HepG2 (cell line): ENCODE measurements around the gene SPPL3.

Experiments used
- AKNA ChIP-seq: sonication (generic); formaldehyde crosslinking; IDR thresholded peaks from 2 replicates; pipeline ENCODE4 v1.4.0; 2020; ENCODE audit warnings: missing genetic modification reagents, borderline replicate concordance
- CBFB ChIP-seq: sonication (generic); formaldehyde crosslinking; IDR thresholded peaks from 2 replicates; pipeline ENCODE4 v1.4.0; 2020; ENCODE audit warnings: missing genetic modification reagents
- DNMT3B ChIP-seq: conservative IDR thresholded peaks from 2 replicates; pipeline ENCODE4 v1.6.1; 2016; ENCODE audit warnings: missing biosample characterization, control low read depth
- GTF2F1 ChIP-seq: fragments of 150-350 bp; IDR thresholded peaks from 2 replicates; pipeline ENCODE4 v1.6.1; 2014; ENCODE audit warnings: low read length
- GTF3A ChIP-seq: sonication (generic); formaldehyde crosslinking; conservative IDR thresholded peaks from 2 replicates; pipeline ENCODE4 v1.4.0; 2020; ENCODE audit warnings: mild to moderate bottlenecking, missing genetic modification reagents
- HIVEP1 ChIP-seq: sonication (generic); formaldehyde crosslinking; IDR thresholded peaks from 2 replicates; pipeline ENCODE4 v1.4.0; 2020; ENCODE audit warnings: mild to moderate bottlenecking, missing genetic modification reagents
- PATZ1 ChIP-seq: sonication (generic); formaldehyde crosslinking; IDR thresholded peaks from 2 replicates; pipeline ENCODE4 v1.4.0; 2020; ENCODE audit warnings: missing genetic modification reagents
- PBX2 ChIP-seq: IDR thresholded peaks from 2 replicates; pipeline ENCODE4 v1.6.1; 2016; ENCODE audit warnings: control low read depth
- RNF2 ChIP-seq: fragments of 450-650 bp; conservative IDR thresholded peaks from 2 replicates; pipeline ENCODE4 v1.6.1; 2016; ENCODE audit warnings: low read depth
- XRCC5 ChIP-seq: fragments of 200-400 bp; formaldehyde crosslinking; optimal IDR thresholded peaks from 2 replicates; pipeline ENCODE3; 2017; ENCODE audit warnings: mild to moderate bottlenecking, low read length
- ZNF317 ChIP-seq: sonication (generic); formaldehyde crosslinking; IDR thresholded peaks from 2 replicates; pipeline ENCODE4 v1.5.0; 2020; ENCODE audit warnings: mild to moderate bottlenecking, missing genetic modification reagents
- TF ChIP-seq, protein P1 (sequence below): sonication (generic); formaldehyde crosslinking; IDR thresholded peaks from 2 replicates; pipeline ENCODE4 v1.5.0; 2020; ENCODE audit warnings: mild to moderate bottlenecking, missing genetic modification reagents, moderate library complexity
- TF ChIP-seq, protein P2 (sequence below): sonication (generic); formaldehyde crosslinking; IDR thresholded peaks from 2 replicates; pipeline ENCODE4 v1.4.0; 2020; ENCODE audit warnings: missing genetic modification reagents

DNA sequence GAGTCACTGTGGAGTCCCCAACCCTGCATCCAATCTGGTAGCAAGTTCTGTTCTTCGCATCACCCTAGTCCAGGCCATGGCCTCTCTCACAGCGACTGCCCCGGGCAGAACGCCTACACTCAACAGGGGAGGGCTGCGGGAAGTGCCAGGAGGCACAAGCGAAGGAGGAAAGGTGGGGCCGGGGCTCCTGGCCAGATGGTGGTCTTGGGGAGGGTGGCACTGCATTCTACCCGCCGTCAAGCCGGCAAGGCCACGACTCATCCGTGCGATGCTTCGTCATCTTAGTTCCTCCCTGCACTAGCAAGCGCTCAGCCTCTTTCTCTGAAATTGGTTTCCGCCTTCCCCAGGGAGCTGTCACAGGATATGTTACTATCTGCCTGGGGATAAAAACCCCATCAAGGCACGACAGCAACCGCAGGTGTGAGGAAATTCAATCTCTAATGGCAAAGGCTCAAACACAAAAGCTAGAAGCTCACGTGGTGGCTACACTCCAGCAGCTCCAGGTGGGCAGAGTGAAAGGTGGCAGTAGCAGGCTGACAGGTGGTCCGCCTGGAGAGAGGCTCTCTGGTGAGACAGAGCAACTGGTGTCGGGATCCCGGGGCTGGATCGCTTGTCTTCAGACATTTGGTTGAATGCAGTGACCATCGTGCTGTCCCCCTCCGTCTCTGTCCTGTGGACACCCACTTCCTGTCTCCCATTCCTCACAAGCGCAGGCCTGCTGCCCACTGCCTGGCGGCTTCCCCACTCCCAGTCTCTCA lies 144.4 kb downstream of the SPPL3 start:
- TF ChIP-seq GTF3A (CRISPR knock-in tag) (no peak), CBFB (no peak), GTF2F1 (no peak), ZNF317 (CRISPR knock-in tag) (no peak), RNF2 (no peak), XRCC5 (no peak), AKNA (CRISPR knock-in tag) (no peak), DNMT3B (CRISPR knock-in tag) (no peak), PBX2 (CRISPR knock-in tag) (no peak), HIVEP1 (CRISPR knock-in tag) (no peak), PATZ1 (CRISPR knock-in tag) (no peak)
- TF ChIP-seq, protein P1, sequence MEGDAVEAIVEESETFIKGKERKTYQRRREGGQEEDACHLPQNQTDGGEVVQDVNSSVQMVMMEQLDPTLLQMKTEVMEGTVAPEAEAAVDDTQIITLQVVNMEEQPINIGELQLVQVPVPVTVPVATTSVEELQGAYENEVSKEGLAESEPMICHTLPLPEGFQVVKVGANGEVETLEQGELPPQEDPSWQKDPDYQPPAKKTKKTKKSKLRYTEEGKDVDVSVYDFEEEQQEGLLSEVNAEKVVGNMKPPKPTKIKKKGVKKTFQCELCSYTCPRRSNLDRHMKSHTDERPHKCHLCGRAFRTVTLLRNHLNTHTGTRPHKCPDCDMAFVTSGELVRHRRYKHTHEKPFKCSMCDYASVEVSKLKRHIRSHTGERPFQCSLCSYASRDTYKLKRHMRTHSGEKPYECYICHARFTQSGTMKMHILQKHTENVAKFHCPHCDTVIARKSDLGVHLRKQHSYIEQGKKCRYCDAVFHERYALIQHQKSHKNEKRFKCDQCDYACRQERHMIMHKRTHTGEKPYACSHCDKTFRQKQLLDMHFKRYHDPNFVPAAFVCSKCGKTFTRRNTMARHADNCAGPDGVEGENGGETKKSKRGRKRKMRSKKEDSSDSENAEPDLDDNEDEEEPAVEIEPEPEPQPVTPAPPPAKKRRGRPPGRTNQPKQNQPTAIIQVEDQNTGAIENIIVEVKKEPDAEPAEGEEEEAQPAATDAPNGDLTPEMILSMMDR (CRISPR knock-in tag): no peak
- TF ChIP-seq, protein P2, sequence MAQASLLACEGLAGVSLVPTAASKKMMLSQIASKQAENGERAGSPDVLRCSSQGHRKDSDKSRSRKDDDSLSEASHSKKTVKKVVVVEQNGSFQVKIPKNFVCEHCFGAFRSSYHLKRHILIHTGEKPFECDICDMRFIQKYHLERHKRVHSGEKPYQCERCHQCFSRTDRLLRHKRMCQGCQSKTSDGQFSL (CRISPR knock-in tag): no peak
